SK-N-SH treated with all-trans-retinoic acid at 6 μM for 48 hours (cell line): ENCODE data around the gene TXNDC16.

ENCODE experiments used
- ATAC-seq: fragments of 200-7000 bp; cut with Tn5 transposase; 3 replicates; pipeline ENCODE4 v1.9.1; 2020; ENCODE audit warnings: mild to moderate bottlenecking, moderate library complexity
- ARNTL ChIP-seq: fragments of 450-650 bp; formaldehyde crosslinking; IDR thresholded peaks from 2 replicates; pipeline ENCODE4 v1.5.0; 2020; ENCODE audit warnings: low read depth, mild to moderate bottlenecking, moderate library complexity, borderline replicate concordance
- BACH2 ChIP-seq: fragments of 250-450 bp; sonication (Bioruptor Pico); IDR thresholded peaks from 2 replicates; pipeline ENCODE4 v1.9.0; 2021; ENCODE audit warnings: mild to moderate bottlenecking, borderline replicate concordance
- CSDC2 ChIP-seq: fragments of 250-450 bp; sonication (Bioruptor Pico); IDR thresholded peaks from 2 replicates; pipeline ENCODE4 v1.5.0; 2020; ENCODE audit warnings: mild to moderate bottlenecking, moderate library complexity
- GLIS3 ChIP-seq: fragments of 250-450 bp; sonication (Bioruptor Pico); IDR thresholded peaks from 2 replicates; pipeline ENCODE4 v1.5.0; 2020; ENCODE audit warnings: mild to moderate bottlenecking, moderate library complexity
- ISL1 ChIP-seq: fragments of 250-450 bp; sonication (Bioruptor Pico); IDR thresholded peaks from 2 replicates; pipeline ENCODE4 v2.1.2; 2022; ENCODE audit warnings: mild to moderate bottlenecking, moderate library complexity
- OSR1 ChIP-seq: fragments of 250-450 bp; sonication (Bioruptor Pico); IDR thresholded peaks from 2 replicates; pipeline ENCODE4 v1.8.0; 2022; ENCODE audit warnings: moderate library complexity, mild to moderate bottlenecking, inconsistent platforms
- POU6F1 ChIP-seq: fragments of 250-450 bp; sonication (Bioruptor Pico); IDR thresholded peaks from 2 replicates; pipeline ENCODE4 v1.8.0; 2021; ENCODE audit warnings: low read depth, mild to moderate bottlenecking, moderate library complexity, borderline replicate concordance
- PPARA ChIP-seq: fragments of 250-450 bp; sonication (Bioruptor Pico); IDR thresholded peaks from 2 replicates; pipeline ENCODE4 v1.5.0; 2020; ENCODE audit warnings: mild to moderate bottlenecking, borderline replicate concordance
- RARB ChIP-seq: fragments of 250-450 bp; sonication (Bioruptor Pico); IDR thresholded peaks from 2 replicates; pipeline ENCODE4 v1.8.0; 2021; ENCODE audit warnings: mild to moderate bottlenecking, moderate library complexity
- SNAI2 ChIP-seq: fragments of 250-450 bp; sonication (Bioruptor Pico); IDR thresholded peaks from 2 replicates; pipeline ENCODE4 v1.5.0; 2020; ENCODE audit warnings: mild to moderate bottlenecking, moderate library complexity
- TCF4 ChIP-seq: fragments of 250-450 bp; sonication (Bioruptor Pico); IDR thresholded peaks from 2 replicates; pipeline ENCODE4 v1.8.0; 2021; ENCODE audit warnings: mild to moderate bottlenecking, moderate library complexity, borderline replicate concordance
- TOX ChIP-seq: fragments of 250-450 bp; sonication (Bioruptor Pico); IDR thresholded peaks from 2 replicates; pipeline ENCODE4 v1.8.0; 2021; ENCODE audit warnings: mild to moderate bottlenecking, moderate library complexity, borderline replicate concordance
- ZC3H10 ChIP-seq: fragments of 250-450 bp; sonication (Bioruptor Pico); IDR thresholded peaks from 2 replicates; pipeline ENCODE4 v1.5.1; 2021; ENCODE audit warnings: mild to moderate bottlenecking, moderate library complexity
- ZFP3 ChIP-seq: fragments of 250-450 bp; sonication (Bioruptor Pico); IDR thresholded peaks from 2 replicates; pipeline ENCODE4 v1.5.0; 2020; ENCODE audit warnings: mild to moderate bottlenecking, moderate library complexity
- ZNF565 ChIP-seq: fragments of 450-650 bp; formaldehyde crosslinking; conservative IDR thresholded peaks from 2 replicates; pipeline ENCODE4 v1.5.0; 2020; ENCODE audit warnings: low read depth, mild to moderate bottlenecking, moderate library complexity
- ZNF70 ChIP-seq: fragments of 450-650 bp; formaldehyde crosslinking; IDR thresholded peaks from 2 replicates; pipeline ENCODE4 v1.5.0; 2020; ENCODE audit warnings: mild to moderate bottlenecking, moderate library complexity
- ZNF8 ChIP-seq: fragments of 450-650 bp; formaldehyde crosslinking; IDR thresholded peaks from 2 replicates; pipeline ENCODE4 v1.5.0; 2020; ENCODE audit warnings: mild to moderate bottlenecking, moderate library complexity
- TF ChIP-seq, protein P1 (sequence below): fragments of 250-450 bp; sonication (Bioruptor Pico); IDR thresholded peaks from 2 replicates; pipeline ENCODE4 v1.5.0; 2020; ENCODE audit warnings: mild to moderate bottlenecking, moderate library complexity
- TF ChIP-seq, protein P2 (sequence below): fragments of 250-450 bp; sonication (Bioruptor Pico); IDR thresholded peaks from 2 replicates; pipeline ENCODE4 v1.5.1; 2021; ENCODE audit warnings: mild to moderate bottlenecking, moderate library complexity
- TF ChIP-seq, protein P3 (sequence below): fragments of 250-450 bp; sonication (Bioruptor Pico); IDR thresholded peaks from 2 replicates; pipeline ENCODE4 v1.5.1; 2020; ENCODE audit warnings: low read depth, mild to moderate bottlenecking, moderate library complexity

The TXNDC16 gene

GRCh38 chr14:52546318-52546670 is 6.0 kb downstream of the TXNDC16 start:
- TF ChIP-seq TOX (no peak), ZFP3 (no peak), POU6F1 (CRISPR knock-in tag) (no peak), ARNTL (CRISPR knock-in tag) (no peak), SNAI2 (CRISPR knock-in tag) (no peak), PPARA (no peak), RARB (no peak), ZNF70 (CRISPR knock-in tag) (no peak), ZC3H10 (CRISPR knock-in tag) (no peak), TCF4 (CRISPR knock-in tag) (no peak), CSDC2 (CRISPR knock-in tag) (no peak)
- TF ChIP-seq, protein P1, sequence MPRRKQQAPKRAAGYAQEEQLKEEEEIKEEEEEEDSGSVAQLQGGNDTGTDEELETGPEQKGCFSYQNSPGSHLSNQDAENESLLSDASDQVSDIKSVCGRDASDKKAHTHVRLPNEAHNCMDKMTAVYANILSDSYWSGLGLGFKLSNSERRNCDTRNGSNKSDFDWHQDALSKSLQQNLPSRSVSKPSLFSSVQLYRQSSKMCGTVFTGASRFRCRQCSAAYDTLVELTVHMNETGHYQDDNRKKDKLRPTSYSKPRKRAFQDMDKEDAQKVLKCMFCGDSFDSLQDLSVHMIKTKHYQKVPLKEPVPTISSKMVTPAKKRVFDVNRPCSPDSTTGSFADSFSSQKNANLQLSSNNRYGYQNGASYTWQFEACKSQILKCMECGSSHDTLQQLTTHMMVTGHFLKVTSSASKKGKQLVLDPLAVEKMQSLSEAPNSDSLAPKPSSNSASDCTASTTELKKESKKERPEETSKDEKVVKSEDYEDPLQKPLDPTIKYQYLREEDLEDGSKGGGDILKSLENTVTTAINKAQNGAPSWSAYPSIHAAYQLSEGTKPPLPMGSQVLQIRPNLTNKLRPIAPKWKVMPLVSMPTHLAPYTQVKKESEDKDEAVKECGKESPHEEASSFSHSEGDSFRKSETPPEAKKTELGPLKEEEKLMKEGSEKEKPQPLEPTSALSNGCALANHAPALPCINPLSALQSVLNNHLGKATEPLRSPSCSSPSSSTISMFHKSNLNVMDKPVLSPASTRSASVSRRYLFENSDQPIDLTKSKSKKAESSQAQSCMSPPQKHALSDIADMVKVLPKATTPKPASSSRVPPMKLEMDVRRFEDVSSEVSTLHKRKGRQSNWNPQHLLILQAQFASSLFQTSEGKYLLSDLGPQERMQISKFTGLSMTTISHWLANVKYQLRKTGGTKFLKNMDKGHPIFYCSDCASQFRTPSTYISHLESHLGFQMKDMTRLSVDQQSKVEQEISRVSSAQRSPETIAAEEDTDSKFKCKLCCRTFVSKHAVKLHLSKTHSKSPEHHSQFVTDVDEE, result no peak
- ATAC-seq, result no peak

- TF ChIP-seq ZNF70 (CRISPR knock-in tag), result no peak
- no peak for TF ChIP-seq ZNF565
- no peak for TF ChIP-seq SNAI2 (CRISPR knock-in tag)
- TF ChIP-seq OSR1 (CRISPR knock-in tag), result no peak
- TF ChIP-seq BACH2 (CRISPR knock-in tag), result no peak
- TF ChIP-seq ARNTL (CRISPR knock-in tag), result no peak
- TF ChIP-seq, protein P2, sequence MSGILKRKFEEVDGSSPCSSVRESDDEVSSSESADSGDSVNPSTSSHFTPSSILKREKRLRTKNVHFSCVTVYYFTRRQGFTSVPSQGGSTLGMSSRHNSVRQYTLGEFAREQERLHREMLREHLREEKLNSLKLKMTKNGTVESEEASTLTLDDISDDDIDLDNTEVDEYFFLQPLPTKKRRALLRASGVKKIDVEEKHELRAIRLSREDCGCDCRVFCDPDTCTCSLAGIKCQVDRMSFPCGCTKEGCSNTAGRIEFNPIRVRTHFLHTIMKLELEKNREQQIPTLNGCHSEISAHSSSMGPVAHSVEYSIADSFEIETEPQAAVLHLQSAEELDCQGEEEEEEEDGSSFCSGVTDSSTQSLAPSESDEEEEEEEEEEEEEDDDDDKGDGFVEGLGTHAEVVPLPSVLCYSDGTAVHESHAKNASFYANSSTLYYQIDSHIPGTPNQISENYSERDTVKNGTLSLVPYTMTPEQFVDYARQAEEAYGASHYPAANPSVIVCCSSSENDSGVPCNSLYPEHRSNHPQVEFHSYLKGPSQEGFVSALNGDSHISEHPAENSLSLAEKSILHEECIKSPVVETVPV (CRISPR knock-in tag), result no peak
- TF ChIP-seq TCF4 (CRISPR knock-in tag), result no peak
- TF ChIP-seq ZFP3, result no peak
- TF ChIP-seq PPARA, result no peak
- no peak for TF ChIP-seq ZNF8 (CRISPR knock-in tag)
- ATAC-seq, result no peak
Observed at GRCh38 chr14:52545584-52546317, 6.6 kb downstream of the TXNDC16 start.

GRCh38 chr14:52538623-52539022 is 13.7 kb downstream of the TXNDC16 start:
- ATAC-seq, result no peak
- TF ChIP-seq, protein P1, result no peak
- no peak for TF ChIP-seq SNAI2 (CRISPR knock-in tag)
- TF ChIP-seq ARNTL (CRISPR knock-in tag), result no peak
- no peak for TF ChIP-seq ZNF565
- no peak for TF ChIP-seq CSDC2 (CRISPR knock-in tag)
- TF ChIP-seq RARB, result no peak
- no peak for TF ChIP-seq ZNF70 (CRISPR knock-in tag)
- TF ChIP-seq, protein P3, sequence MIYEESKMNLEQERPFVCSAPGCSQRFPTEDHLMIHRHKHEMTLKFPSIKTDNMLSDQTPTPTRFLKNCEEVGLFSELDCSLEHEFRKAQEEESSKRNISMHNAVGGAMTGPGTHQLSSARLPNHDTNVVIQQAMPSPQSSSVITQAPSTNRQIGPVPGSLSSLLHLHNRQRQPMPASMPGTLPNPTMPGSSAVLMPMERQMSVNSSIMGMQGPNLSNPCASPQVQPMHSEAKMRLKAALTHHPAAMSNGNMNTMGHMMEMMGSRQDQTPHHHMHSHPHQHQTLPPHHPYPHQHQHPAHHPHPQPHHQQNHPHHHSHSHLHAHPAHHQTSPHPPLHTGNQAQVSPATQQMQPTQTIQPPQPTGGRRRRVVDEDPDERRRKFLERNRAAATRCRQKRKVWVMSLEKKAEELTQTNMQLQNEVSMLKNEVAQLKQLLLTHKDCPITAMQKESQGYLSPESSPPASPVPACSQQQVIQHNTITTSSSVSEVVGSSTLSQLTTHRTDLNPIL (CRISPR knock-in tag), result no peak
- TF ChIP-seq GLIS3 (CRISPR knock-in tag), result no peak
- no peak for TF ChIP-seq PPARA
- no peak for TF ChIP-seq ISL1
- no peak for TF ChIP-seq ZC3H10 (CRISPR knock-in tag)
- no peak for TF ChIP-seq TCF4 (CRISPR knock-in tag)
